K562 (cell line): ENCODE results near the gene DHCR7. TPM values are rescaled to one million over a fixed set of nuclear protein-coding genes. Genes with fewer than 3 reads are reported as not detected.

Source experiments
- CCNT2 ChIP-seq: IDR thresholded peaks from 2 replicates; pipeline ENCODE4 v1.6.1; 2011; ENCODE audit warnings: borderline replicate concordance, low read depth, mild to moderate bottlenecking, moderate library complexity, mixed read lengths, low read length; ENCODE audit not compliant: insufficient read length; ENCODE audit errors: extremely low read depth
- ELF1 ChIP-seq: fragments of 200-800 bp; sonication (Bioruptor generic); IDR thresholded peaks from 2 replicates; pipeline ENCODE4 v1.6.1; 2016; ENCODE audit warnings: missing genetic modification characterization, missing compliant biosample characterization
- ETV5 ChIP-seq: sonication (generic); formaldehyde crosslinking; IDR thresholded peaks from 2 replicates; pipeline ENCODE4 v1.4.0; 2020; ENCODE audit warnings: low read depth, mild to moderate bottlenecking, missing genetic modification reagents
- HDGF ChIP-seq: fragments of 450-650 bp; IDR thresholded peaks from 2 replicates; pipeline ENCODE4 v1.6.1; 2016
- NR2C2 ChIP-seq, 2 experiments: fragments of 200-800 bp in 1 of 2; sonication (Bioruptor generic) in 1 of 2; sonication (generic) in 1 of 2; formaldehyde crosslinking in 1 of 2; IDR thresholded peaks; 2 replicates each; pipeline versions ENCODE4 v1.6.1 to v1.8.0; 2016 to 2022; ENCODE audit warnings: mild to moderate bottlenecking in 1 of 2, missing compliant biosample characterization in 1 of 2, missing genetic modification characterization in 1 of 2, missing genetic modification reagents in 1 of 2
- NR4A1 ChIP-seq, 2 experiments: fragments of 250-450 bp in 1 of 2; fragments of 450-650 bp in 1 of 2; sonication (Bioruptor Pico) in 1 of 2; IDR thresholded peaks; 2 replicates each; pipeline versions ENCODE4 v1.4.0 to v1.6.1; 2016 to 2020; ENCODE audit warnings: mild to moderate bottlenecking in 2 of 2, missing compliant biosample characterization in 1 of 2, missing genetic modification characterization in 1 of 2, moderate library complexity in 1 of 2
- PHF20 ChIP-seq: fragments of 450-650 bp; IDR thresholded peaks from 2 replicates; pipeline ENCODE4 v1.6.1; 2018; ENCODE audit not compliant: partially characterized antibody
- POLR2B ChIP-seq: fragments of 450-650 bp; IDR thresholded peaks from 2 replicates; pipeline ENCODE4 v1.6.1; 2018; ENCODE audit warnings: low read depth; ENCODE audit not compliant: partially characterized antibody
- RBBP5 ChIP-seq: fragments of 200-600 bp; sonication (generic); IDR thresholded peaks from 2 replicates; pipeline ENCODE4 v1.6.1; 2012; ENCODE audit warnings: borderline replicate concordance, mild to moderate bottlenecking, low read length, control low read depth, inconsistent platforms; ENCODE audit not compliant: insufficient read depth, poor library complexity, severe bottlenecking
- SAP30 ChIP-seq: fragments of 200-600 bp; sonication (generic); IDR thresholded peaks from 2 replicates; pipeline ENCODE4 v1.6.1; 2012; ENCODE audit warnings: borderline replicate concordance, low read depth, mild to moderate bottlenecking, moderate library complexity, low read length, control low read depth, inconsistent platforms; ENCODE audit not compliant: insufficient read depth, poor library complexity, severe bottlenecking
- SMARCE1 ChIP-seq: fragments of 450-650 bp; IDR thresholded peaks from 2 replicates; pipeline ENCODE4 v1.7.1; 2016; ENCODE audit warnings: mild to moderate bottlenecking
- SUPT5H ChIP-seq: fragments of 450-650 bp; IDR thresholded peaks from 2 replicates; pipeline ENCODE4 v1.6.1; 2016
- ZBTB7A ChIP-seq: IDR thresholded peaks from 2 replicates; pipeline ENCODE4 v1.6.1; 2011; ENCODE audit warnings: low read depth, mild to moderate bottlenecking, low read length, moderate library complexity, borderline replicate concordance; ENCODE audit not compliant: control insufficient read depth
- ZNF695 ChIP-seq: fragments of 450-650 bp; formaldehyde crosslinking; IDR thresholded peaks from 2 replicates; pipeline ENCODE4 v1.4.0; 2020; ENCODE audit warnings: mild to moderate bottlenecking, moderate library complexity
- polyA plus RNA-seq, 8 experiments: library from polyadenylated mRNA; depleted of rRNA in 4 of 8; stranded (reverse) in 5 of 8; unstranded in 3 of 8; fragments of >200 nt; fragmentation: Nextera tagmentation in 2 of 8; fragmentation: Illumina TruSeq in 1 of 8; extraction: Ambion mirVana in 2 of 8; extraction: Trizol in 1 of 8; gene quantifications; 2 replicates each; pipeline versions ENCODE4 v1.2.1 to v1.2.3, GENCODE V29; 2011 to 2014; ENCODE audit warnings: inconsistent platforms in 1 of 8, missing spikeins in 1 of 8
- total RNA-seq, 7 experiments: library from RNA; depleted of rRNA in 6 of 7; stranded (reverse); fragments of >200 nt in 6 of 7; fragmentation: Illumina TruSeq in 2 of 7; extraction: Trizol in 2 of 7; gene quantifications; 2 replicates each; pipeline versions ENCODE4 v1.2.1 to v1.2.3, GENCODE V29; 2011 to 2021; ENCODE audit warnings: low replicate concordance in 1 of 7
- TF ChIP-seq, protein P1 (sequence below): fragments of 250-450 bp; sonication (Bioruptor Pico); IDR thresholded peaks from 2 replicates; pipeline ENCODE4 v1.8.0; 2021; ENCODE audit warnings: moderate library complexity, mild to moderate bottlenecking, inconsistent platforms
- TF ChIP-seq, protein P2 (sequence below): IDR thresholded peaks from 3 replicates; pipeline ENCODE4 v1.6.1; 2011; ENCODE audit warnings: borderline replicate concordance, mild to moderate bottlenecking; ENCODE audit not compliant: insufficient read length, insufficient read depth
- TF ChIP-seq, protein P3 (sequence below): sonication (generic); formaldehyde crosslinking; IDR thresholded peaks from 2 replicates; pipeline ENCODE4 v1.8.0; 2022; ENCODE audit warnings: missing genetic modification reagents, mild to moderate bottlenecking, borderline replicate concordance
- TF ChIP-seq, protein P4 (sequence below): fragments of 250-450 bp; sonication (Bioruptor Pico); IDR thresholded peaks from 2 replicates; pipeline ENCODE4 v1.4.0; 2020; ENCODE audit warnings: mild to moderate bottlenecking

Gene DHCR7
- total and polyA plus RNA-seq, 9 of the 15 experiments (the other 6 are each of a cell fraction or from before 2014, with no cell fraction given) = 8.4 to 192 (median 82.4) TPM

DNA sequence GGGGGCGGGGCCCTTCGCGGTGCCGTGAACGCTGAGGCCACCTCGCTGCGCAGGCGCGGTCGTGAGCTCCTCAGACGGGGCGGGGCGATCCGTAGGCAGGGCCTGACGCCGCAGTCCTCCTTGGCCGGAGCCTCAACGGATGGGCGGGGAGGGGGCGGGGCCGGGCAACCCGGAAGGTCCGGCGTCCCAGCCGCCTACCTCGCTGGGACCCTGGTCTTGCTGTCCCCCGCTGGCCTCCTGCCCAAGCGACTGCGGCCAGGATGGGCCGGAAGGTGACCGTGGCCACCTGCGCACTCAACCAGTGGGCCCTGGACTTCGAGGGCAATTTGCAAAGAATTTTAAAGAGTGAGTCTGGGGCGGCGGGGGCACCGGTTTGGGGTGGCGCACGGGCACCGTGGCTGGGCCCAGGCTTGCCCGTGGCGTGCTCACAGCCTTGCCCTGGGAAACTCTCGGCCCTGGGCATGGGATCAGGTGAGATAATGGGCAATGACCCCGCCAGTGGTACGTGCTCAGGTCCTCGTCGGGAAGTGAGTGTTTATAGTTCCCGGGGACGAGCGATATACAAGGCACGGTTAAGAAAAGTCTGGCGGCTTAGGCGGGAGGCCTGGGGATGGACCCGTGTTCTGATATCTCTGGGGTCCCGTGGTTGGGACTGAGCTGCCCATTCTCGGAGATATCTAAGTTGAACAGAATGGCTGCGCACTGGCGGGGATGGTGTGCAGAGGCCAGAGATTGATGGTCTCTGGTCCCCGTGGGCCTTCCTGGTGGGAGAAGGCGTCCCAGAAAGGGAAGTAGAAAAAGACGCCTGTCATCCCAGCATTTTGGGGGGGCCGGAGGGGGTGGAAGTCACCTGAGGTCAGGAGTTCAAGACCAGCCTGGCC, 5.1 kb upstream of the DHCR7 start, which contains the start of gene NADSYN1 (continued):
- TF ChIP-seq SMARCE1 (0 out of 2 replicates have a peak, but pooled peaks have one; percentile 13), HDGF (no peak), SAP30 (peak; percentile 91), ELF1 (tag) (peak; percentile 87), NR2C2 (CRISPR knock-in tag; IDR thresholded peaks at IDR 0.05) (no peak), NR2C2 (tag; IDR thresholded peaks at IDR 0.05) (peak; percentile 77), POLR2B (peak; percentile 47), ZNF695 (CRISPR knock-in tag) (peak; percentile 71; the same call in 1 of the 2 replicates), CCNT2 (peak; percentile 34), ZBTB7A (peak; percentile 43; the same call in 1 of the 2 replicates), NR4A1 (CRISPR knock-in tag; IDR thresholded peaks at IDR 0.05) (no peak), NR4A1 (tag; IDR thresholded peaks at IDR 0.05) (no peak), ETV5 (CRISPR knock-in tag) (peak; percentile 27; the same call in 1 of the 2 replicates), RBBP5 (peak; percentile 55), PHF20 (peak; percentile 83), SUPT5H (peak; percentile 67)
- TF ChIP-seq, protein P1, sequence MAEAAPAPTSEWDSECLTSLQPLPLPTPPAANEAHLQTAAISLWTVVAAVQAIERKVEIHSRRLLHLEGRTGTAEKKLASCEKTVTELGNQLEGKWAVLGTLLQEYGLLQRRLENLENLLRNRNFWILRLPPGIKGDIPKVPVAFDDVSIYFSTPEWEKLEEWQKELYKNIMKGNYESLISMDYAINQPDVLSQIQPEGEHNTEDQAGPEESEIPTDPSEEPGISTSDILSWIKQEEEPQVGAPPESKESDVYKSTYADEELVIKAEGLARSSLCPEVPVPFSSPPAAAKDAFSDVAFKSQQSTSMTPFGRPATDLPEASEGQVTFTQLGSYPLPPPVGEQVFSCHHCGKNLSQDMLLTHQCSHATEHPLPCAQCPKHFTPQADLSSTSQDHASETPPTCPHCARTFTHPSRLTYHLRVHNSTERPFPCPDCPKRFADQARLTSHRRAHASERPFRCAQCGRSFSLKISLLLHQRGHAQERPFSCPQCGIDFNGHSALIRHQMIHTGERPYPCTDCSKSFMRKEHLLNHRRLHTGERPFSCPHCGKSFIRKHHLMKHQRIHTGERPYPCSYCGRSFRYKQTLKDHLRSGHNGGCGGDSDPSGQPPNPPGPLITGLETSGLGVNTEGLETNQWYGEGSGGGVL = no peak
- TF ChIP-seq, protein P2, sequence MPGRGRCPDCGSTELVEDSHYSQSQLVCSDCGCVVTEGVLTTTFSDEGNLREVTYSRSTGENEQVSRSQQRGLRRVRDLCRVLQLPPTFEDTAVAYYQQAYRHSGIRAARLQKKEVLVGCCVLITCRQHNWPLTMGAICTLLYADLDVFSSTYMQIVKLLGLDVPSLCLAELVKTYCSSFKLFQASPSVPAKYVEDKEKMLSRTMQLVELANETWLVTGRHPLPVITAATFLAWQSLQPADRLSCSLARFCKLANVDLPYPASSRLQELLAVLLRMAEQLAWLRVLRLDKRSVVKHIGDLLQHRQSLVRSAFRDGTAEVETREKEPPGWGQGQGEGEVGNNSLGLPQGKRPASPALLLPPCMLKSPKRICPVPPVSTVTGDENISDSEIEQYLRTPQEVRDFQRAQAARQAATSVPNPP = no peak
- TF ChIP-seq, protein P3, sequence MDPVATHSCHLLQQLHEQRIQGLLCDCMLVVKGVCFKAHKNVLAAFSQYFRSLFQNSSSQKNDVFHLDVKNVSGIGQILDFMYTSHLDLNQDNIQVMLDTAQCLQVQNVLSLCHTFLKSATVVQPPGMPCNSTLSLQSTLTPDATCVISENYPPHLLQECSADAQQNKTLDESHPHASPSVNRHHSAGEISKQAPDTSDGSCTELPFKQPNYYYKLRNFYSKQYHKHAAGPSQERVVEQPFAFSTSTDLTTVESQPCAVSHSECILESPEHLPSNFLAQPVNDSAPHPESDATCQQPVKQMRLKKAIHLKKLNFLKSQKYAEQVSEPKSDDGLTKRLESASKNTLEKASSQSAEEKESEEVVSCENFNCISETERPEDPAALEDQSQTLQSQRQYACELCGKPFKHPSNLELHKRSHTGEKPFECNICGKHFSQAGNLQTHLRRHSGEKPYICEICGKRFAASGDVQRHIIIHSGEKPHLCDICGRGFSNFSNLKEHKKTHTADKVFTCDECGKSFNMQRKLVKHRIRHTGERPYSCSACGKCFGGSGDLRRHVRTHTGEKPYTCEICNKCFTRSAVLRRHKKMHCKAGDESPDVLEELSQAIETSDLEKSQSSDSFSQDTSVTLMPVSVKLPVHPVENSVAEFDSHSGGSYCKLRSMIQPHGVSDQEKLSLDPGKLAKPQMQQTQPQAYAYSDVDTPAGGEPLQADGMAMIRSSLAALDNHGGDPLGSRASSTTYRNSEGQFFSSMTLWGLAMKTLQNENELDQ (CRISPR knock-in tag) = no peak
- TF ChIP-seq, protein P4, sequence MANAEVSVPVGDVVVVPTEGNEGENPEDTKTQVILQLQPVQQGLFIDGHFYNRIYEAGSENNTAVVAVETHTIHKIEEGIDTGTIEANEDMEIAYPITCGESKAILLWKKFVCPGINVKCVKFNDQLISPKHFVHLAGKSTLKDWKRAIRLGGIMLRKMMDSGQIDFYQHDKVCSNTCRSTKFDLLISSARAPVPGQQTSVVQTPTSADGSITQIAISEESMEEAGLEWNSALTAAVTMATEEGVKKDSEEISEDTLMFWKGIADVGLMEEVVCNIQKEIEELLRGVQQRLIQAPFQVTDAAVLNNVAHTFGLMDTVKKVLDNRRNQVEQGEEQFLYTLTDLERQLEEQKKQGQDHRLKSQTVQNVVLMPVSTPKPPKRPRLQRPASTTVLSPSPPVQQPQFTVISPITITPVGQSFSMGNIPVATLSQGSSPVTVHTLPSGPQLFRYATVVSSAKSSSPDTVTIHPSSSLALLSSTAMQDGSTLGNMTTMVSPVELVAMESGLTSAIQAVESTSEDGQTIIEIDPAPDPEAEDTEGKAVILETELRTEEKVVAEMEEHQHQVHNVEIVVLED = peak; percentile 19; the same call in 1 of the 2 replicates
